Activated T-helper 1 cell treated with anti-CD3 and anti-CD28 coated beads, Interleukin-2, amount 50 U/mL, for 16 hours (primary cell): ENCODE results near the gene CENPF.

Source experiments
- DNase-seq, 2 donors: peaks; one replicate each; pipeline ENCODE4 v3.0.0-alpha.2; 2020; ENCODE audit warnings: low read depth in 1 of 2, low spot score in 1 of 2

The CENPF gene

GRCh38 chr1:214702556-214702955, 99.6 kb downstream of the CENPF start:
- no peak for DNase-seq

- no peak for DNase-seq
These were observed 104.5 kb downstream of the CENPF start for GRCh38 chr1:214707306-214708087.

GRCh38 chr1:214708321-214708955, 105.4 kb downstream of the CENPF start:
- no peak for DNase-seq

- DNase-seq: no peak
These were observed 106.2 kb downstream of the CENPF start for GRCh38 chr1:214709241-214709640.

GRCh38 chr1:214712737-214713136, 109.7 kb downstream of the CENPF start:
- DNase-seq: no peak
